Germinal center (tissue), 1 donor: ENCODE measurements around the gene CD1B.
"Not testable (repeated sequence)": the region's sequence is repeated elsewhere in the genome, so short reads cannot be mapped to it uniquely, and the experiment has no call there.

Experiments used
- DNase-seq: peaks from one replicate; pipeline ENCODE4 v3.0.0; 2012; ENCODE audit warnings: mixed read lengths, low spot score

Gene CD1B

DNA sequence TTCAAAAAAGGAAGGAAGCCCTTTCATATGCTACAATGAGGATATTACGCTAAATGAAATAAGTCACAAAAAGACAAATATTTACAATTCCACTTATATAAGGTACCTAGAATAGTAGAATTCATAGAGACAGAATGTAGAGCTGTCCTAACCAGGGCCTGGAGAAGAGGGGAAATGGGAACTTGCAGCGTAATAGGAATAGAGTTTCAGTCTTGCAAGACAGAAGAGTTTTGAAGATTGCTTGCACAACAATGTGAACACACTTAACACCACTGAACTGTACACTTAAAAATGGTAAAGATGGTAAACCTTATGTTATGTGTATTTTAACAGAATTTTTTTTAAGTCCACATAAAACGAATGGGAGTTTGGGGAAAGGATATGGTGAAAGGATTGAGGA, 2.9 kb downstream of the CD1B start:
- no peak for DNase-seq

DNA sequence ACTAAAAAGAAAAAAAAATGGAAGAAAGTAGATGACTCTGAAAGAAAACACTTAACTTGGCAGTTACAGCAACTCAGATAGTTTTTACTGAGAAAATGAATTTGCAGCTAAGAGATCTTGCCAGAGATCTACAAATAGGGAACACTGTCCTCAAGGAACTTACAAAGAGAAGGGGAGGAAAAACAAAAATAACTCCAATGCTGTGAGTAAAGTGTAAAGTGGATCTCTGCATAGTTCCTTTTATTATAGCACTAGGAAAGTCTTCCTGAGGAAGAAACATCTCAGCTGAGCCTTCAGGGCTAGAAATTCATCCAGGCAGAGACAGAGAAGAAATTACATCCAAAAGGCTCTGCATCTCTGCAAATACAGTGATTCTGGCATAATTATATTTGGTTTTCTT, 3.9 kb downstream of the CD1B start:
- DNase-seq = no peak

GRCh38 chr1:158324395-158324794, 6.9 kb downstream of the CD1B start:
- no peak for DNase-seq

DNA sequence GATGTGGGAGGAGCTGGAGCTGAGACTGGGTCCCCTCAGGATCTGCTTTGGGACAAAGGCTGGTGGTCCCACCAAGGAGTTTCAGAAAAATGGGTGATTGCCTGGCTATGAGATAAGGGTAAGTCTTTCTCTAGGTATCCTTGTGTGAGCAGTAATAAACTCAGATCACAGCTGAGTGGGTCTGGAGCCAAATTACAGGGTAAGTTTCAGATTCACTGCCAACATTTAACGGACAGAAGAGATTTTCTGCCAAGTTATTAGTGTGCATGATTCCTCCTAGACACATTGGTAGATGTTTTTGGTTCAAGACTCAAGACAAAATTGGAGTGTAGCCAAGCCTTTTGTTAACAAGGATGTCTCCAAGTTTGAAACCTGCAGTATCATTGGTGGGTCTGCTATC, 7.5 kb downstream of the CD1B start:
- DNase-seq = no peak

DNA sequence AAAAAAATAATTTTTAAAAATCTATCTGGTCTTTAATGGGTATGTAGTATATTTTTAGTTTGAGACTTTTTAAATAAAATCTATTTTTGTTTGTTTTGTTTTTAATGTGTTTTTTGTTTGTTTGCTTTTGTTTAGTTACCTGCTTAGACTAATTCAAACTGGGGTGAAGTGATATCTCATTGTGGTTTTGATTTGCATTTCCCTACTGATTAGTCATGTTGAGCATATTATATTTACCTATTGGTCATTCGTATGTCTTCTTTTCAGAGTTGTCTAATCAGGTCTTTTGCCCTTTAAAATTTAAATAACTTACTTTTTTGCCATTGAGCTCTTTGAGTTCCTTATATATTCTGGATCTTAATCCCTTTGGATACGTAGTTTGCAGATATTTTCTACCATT, 20.3 kb downstream of the CD1B start:
- no peak for DNase-seq

- peak; percentile 13 for DNase-seq
These were observed 20.7 kb downstream of the CD1B start for GRCh38 chr1:158310623-158311022.

DNA sequence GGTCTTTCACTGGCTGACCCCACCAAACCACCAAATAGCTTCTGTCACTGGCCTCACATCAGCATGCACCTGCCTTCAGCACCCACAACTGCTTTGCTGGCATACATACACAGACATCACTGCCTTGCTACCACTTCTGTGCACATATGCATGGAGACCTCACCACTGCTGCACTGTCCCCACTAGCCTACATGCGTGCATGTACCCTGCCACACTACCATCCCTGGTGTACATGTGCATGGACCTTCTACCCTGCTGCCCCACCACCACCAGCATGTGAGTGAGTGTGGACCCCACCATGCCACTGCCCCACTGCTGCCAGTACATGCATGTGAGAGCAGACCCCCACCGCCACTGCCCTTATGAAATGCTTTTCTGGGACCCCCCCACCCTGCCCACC, 35.5 kb downstream of the CD1B start:
- no peak for DNase-seq

- no peak for DNase-seq
These were observed 40.9 kb downstream of the CD1B start for GRCh38 chr1:158290321-158290844.

DNA sequence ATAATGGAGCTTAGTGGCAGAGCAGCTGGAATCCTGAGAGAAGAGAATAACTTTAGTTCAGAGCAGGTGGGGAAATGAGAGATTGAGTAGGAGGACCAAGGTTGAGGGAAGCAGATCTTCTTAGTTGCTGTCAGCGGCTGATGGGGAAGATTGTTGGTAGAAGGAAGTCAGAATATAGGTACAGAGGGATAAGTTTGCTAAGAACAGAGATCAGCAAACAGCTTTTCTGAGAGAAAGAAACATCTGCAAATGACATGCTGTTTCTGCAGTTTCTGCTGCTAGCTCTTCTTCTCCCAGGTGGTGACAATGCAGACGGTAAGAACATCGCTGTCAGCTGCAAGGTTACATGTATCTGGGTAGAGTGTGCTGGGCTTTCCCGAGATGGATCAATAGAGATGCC, 41.5 kb downstream of the CD1B start, which contains the start of gene CD1C:
Gene CD1C, plus strand, starts transcription at position 113 of the 400 bp plus-strand sequence. Its CDS starts 142 bp downstream, at position 255.
- DNase-seq = no peak

GRCh38 chr1:158286941-158287346, 44.4 kb downstream of the CD1B start:
- DNase-seq = peak; percentile 22

- peak; percentile 29 for DNase-seq
These were observed 44.8 kb downstream of the CD1B start for GRCh38 chr1:158286487-158286886.

- peak; percentile 72 for DNase-seq
These were observed 45.5 kb downstream of the CD1B start for GRCh38 chr1:158285756-158286241.

- DNase-seq = no peak
These were observed 47.4 kb downstream of the CD1B start for GRCh38 chr1:158283965-158284364.

DNA sequence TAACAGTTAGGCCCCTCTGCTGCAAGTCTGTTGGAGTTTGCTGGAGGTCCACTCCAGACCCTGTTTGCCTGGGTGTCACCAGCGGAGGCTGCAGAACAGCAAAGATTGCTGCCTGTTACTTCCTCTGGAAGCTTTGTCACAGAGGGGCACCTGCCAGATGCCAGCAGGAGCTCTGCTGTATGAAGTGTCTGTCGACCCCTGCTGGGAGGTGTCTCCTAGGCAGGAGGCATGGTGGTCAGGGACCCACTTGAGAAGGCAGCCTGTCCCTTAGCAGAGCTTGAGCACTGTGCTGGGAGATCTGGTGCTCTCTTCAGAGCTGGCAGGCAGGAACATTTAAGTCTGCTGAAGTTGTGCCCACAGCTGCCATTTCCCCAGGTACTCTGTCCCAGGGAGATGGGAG, 48.9 kb downstream of the CD1B start:
- not testable (repeated sequence) for DNase-seq
